ENCODE measurements around the gene CDHR5. TPM values are rescaled to one million over a fixed set of nuclear protein-coding genes. Genes with fewer than 3 reads are reported as not detected.

Gene CDHR5
- total RNA-seq, 4 donors from 2014 or later: not detected

GRCh38 chr11:620201-620600 is 4.6 kb downstream of the CDHR5 start:
- no peak for TF ChIP-seq CTCF (IDR thresholded peaks at IDR 0.05)
- TF ChIP-seq POLR2A (IDR thresholded peaks at IDR 0.05): no peak
- H3K4me3 ChIP-seq (ENCODE audit: low read depth, poor library complexity, severe bottlenecking): no peak overlapping the region
- WGBS, 2 donors: 94 to 97% methylated on average over 13 of the region's 13 CpGs
- DNase-seq (ENCODE audit: low spot score in 2 of 2): no peak
- intact Hi-C loops (cut with DNase I; ENCODE audit: low total_unique reads): no loop called here

- 94% methylated on average over 18 to 22 of the region's 22 CpGs for WGBS, 2 donors
- no peak for TF ChIP-seq POLR2A (IDR thresholded peaks at IDR 0.05)
- no peak for TF ChIP-seq CTCF (IDR thresholded peaks at IDR 0.05)
- intact Hi-C loops (cut with DNase I; ENCODE audit: low total_unique reads): no loop called here
- DNase-seq (ENCODE audit: low spot score in 2 of 2): no peak
- no peak overlapping the region for H3K4me3 ChIP-seq (ENCODE audit: low read depth, poor library complexity, severe bottlenecking)
Measured at GRCh38 chr11:619628-620050, 5.1 kb downstream of the CDHR5 start.

- TF ChIP-seq POLR2A (IDR thresholded peaks at IDR 0.05): no peak
- no peak for TF ChIP-seq CTCF (IDR thresholded peaks at IDR 0.05)
- intact Hi-C loops (cut with DNase I; ENCODE audit: low total_unique reads): no loop called here
- WGBS, 2 donors: 90 to 94% methylated on average over 10 to 24 of the region's 24 CpGs
- no peak overlapping the region for H3K4me3 ChIP-seq (ENCODE audit: low read depth, poor library complexity, severe bottlenecking)
- no peak for DNase-seq (ENCODE audit: low spot score in 2 of 2)
Measured at GRCh38 chr11:618856-619627, 5.7 kb downstream of the CDHR5 start.

GRCh38 chr11:617912-618682 is 6.7 kb downstream of the CDHR5 start:
- 88 to 92% methylated on average over 17 to 24 of the region's 25 CpGs for WGBS, 2 donors
- no peak for DNase-seq (ENCODE audit: low spot score in 2 of 2)
- no peak overlapping the region for H3K4me3 ChIP-seq (ENCODE audit: low read depth, poor library complexity, severe bottlenecking)
- intact Hi-C loops (cut with DNase I; ENCODE audit: low total_unique reads): no loop called here
- no peak for TF ChIP-seq POLR2A (IDR thresholded peaks at IDR 0.05)
- TF ChIP-seq CTCF (IDR thresholded peaks at IDR 0.05): no peak

- TF ChIP-seq CTCF (IDR thresholded peaks at IDR 0.05): no peak
- no peak for TF ChIP-seq POLR2A (IDR thresholded peaks at IDR 0.05)
- WGBS, 2 donors: 93% methylated on average over 35 to 57 of the region's 57 CpGs
- DNase-seq (ENCODE audit: low spot score in 2 of 2): no peak
- intact Hi-C loops (cut with DNase I; ENCODE audit: low total_unique reads): no loop called here
- H3K4me3 ChIP-seq (ENCODE audit: low read depth, poor library complexity, severe bottlenecking): no peak overlapping the region
Measured at GRCh38 chr11:617199-617911, 7.4 kb downstream of the CDHR5 start.
